HG03135 (cell line): ENCODE measurements around the gene SLC2A4.

Source experiments
- ATAC-seq: cut with Tn5 transposase; IDR thresholded peaks from one replicate; pipeline ENCODE4 v1.9.1; 2021; ENCODE audit warnings: mild to moderate bottlenecking, moderate library complexity; ENCODE audit not compliant: unreplicated experiment

Gene SLC2A4

GRCh38 chr17:7296189-7296861 lies 14.8 kb downstream of the SLC2A4 start:
- ATAC-seq: no peak

- no peak for ATAC-seq
Observed at GRCh38 chr17:7304179-7304578, 22.7 kb downstream of the SLC2A4 start.

- ATAC-seq: peak; percentile 70
Observed at GRCh38 chr17:7306911-7307685, 25.6 kb downstream of the SLC2A4 start, which contains the start of gene EIF5A. TSS of gene EIF5A (plus strand) at chr17:7307628. CDS start at chr17:7309636, 2,008 bp downstream.

- ATAC-seq: no peak
Observed at GRCh38 chr17:7307686-7308624, 26.4 kb downstream of the SLC2A4 start.

GRCh38 chr17:7308625-7309433 lies 27.3 kb downstream of the SLC2A4 start:
- ATAC-seq: no peak

GRCh38 chr17:7309628-7310027 lies 28.1 kb downstream of the SLC2A4 start:
- no peak for ATAC-seq

GRCh38 chr17:7311110-7311705 lies 29.7 kb downstream of the SLC2A4 start:
- ATAC-seq: no peak

GRCh38 chr17:7312432-7313087 lies 31.0 kb downstream of the SLC2A4 start:
- no peak for ATAC-seq

GRCh38 chr17:7313088-7313889 lies 31.8 kb downstream of the SLC2A4 start:
- no peak for ATAC-seq

GRCh38 chr17:7313890-7314718 lies 32.6 kb downstream of the SLC2A4 start:
- ATAC-seq: no peak

- peak; percentile 66 for ATAC-seq
Observed at GRCh38 chr17:7314719-7315569, 33.4 kb downstream of the SLC2A4 start, which contains the start of gene GPS2. TSS of gene GPS2 (minus strand) at chr17:7315360. CDS start at chr17:7315052, 308 bp downstream.

- no peak for ATAC-seq
Observed at GRCh38 chr17:7315570-7316235, 34.2 kb downstream of the SLC2A4 start.

GRCh38 chr17:7317161-7317803 lies 35.8 kb downstream of the SLC2A4 start:
- ATAC-seq: no peak

- no peak for ATAC-seq
Observed at GRCh38 chr17:7318121-7318860, 36.8 kb downstream of the SLC2A4 start.

- ATAC-seq: no peak
Observed at GRCh38 chr17:7321466-7321865, 39.9 kb downstream of the SLC2A4 start.
